ENCODE measurements around the gene MINDY4. TPM values are rescaled to one million over a fixed set of nuclear protein-coding genes. Genes with fewer than 3 reads are reported as not detected.

Gene MINDY4
- total RNA-seq, 1 donor from 2014 or later, result 5.3 TPM

GRCh38 chr7:30757342-30757692 lies 13.9 kb upstream of the MINDY4 start:
- peaks cover 9% of the 10 kb centered on the region for H3K27me3 ChIP-seq (ENCODE audit: control insufficient read depth, insufficient read depth, low read length)
- no peak for TF ChIP-seq CTCF (IDR thresholded peaks at IDR 0.05; ENCODE audit: insufficient read depth, low read length, poor library complexity, severe bottlenecking)
- no peak overlapping the region for H3K4me3 ChIP-seq (ENCODE audit: low read depth, low read length)
- no peak for DNase-seq (ENCODE audit: low read depth)
- no peaks in the 10 kb centered on the region for H3K36me3 ChIP-seq (ENCODE audit: control insufficient read depth, insufficient read depth, low read length)

GRCh38 chr7:30760514-30761213 lies 10.6 kb upstream of the MINDY4 start:
- no peak for DNase-seq (ENCODE audit: low read depth)
- Histone ChIP-seq H3K4me3 (ENCODE audit: low read depth, low read length) (no peak overlapping the region), H3K27me3 (ENCODE audit: control insufficient read depth, insufficient read depth, low read length) (peaks cover 6% of the 10 kb centered on the region), H3K36me3 (ENCODE audit: control insufficient read depth, insufficient read depth, low read length) (no peaks in the 10 kb centered on the region)
- no peak for TF ChIP-seq CTCF (IDR thresholded peaks at IDR 0.05; ENCODE audit: insufficient read depth, low read length, poor library complexity, severe bottlenecking)

GRCh38 chr7:30761214-30762156 lies 9.7 kb upstream of the MINDY4 start:
- TF ChIP-seq CTCF (IDR thresholded peaks at IDR 0.05; ENCODE audit: insufficient read depth, low read length, poor library complexity, severe bottlenecking), result no peak
- DNase-seq (ENCODE audit: low read depth), result no peak
- H3K36me3 ChIP-seq (ENCODE audit: control insufficient read depth, insufficient read depth, low read length), result no peaks in the 10 kb centered on the region
- peaks cover 6% of the 10 kb centered on the region for H3K27me3 ChIP-seq (ENCODE audit: control insufficient read depth, insufficient read depth, low read length)
- H3K4me3 ChIP-seq (ENCODE audit: low read depth, low read length), result no peak overlapping the region

- no peak overlapping the region for H3K4me3 ChIP-seq (ENCODE audit: low read depth, low read length)
- no peak for TF ChIP-seq CTCF (IDR thresholded peaks at IDR 0.05; ENCODE audit: insufficient read depth, low read length, poor library complexity, severe bottlenecking)
- no peaks in the 10 kb centered on the region for H3K27me3 ChIP-seq (ENCODE audit: control insufficient read depth, insufficient read depth, low read length)
- no peak for DNase-seq (ENCODE audit: low read depth)
- H3K36me3 ChIP-seq (ENCODE audit: control insufficient read depth, insufficient read depth, low read length), result no peaks in the 10 kb centered on the region
Measured at GRCh38 chr7:30764030-30764975, 6.9 kb upstream of the MINDY4 start.

- no peak for TF ChIP-seq CTCF (IDR thresholded peaks at IDR 0.05; ENCODE audit: insufficient read depth, low read length, poor library complexity, severe bottlenecking)
- no peaks in the 10 kb centered on the region for H3K27me3 ChIP-seq (ENCODE audit: control insufficient read depth, insufficient read depth, low read length)
Measured at GRCh38 chr7:30765408-30765807, 5.8 kb upstream of the MINDY4 start.

More at GRCh38 chr7:30765408-30765807, 5.8 kb upstream of the MINDY4 start:
- Histone ChIP-seq H3K4me3 (ENCODE audit: low read depth, low read length) (no peak overlapping the region), H3K36me3 (ENCODE audit: control insufficient read depth, insufficient read depth, low read length) (no peaks in the 10 kb centered on the region)
- DNase-seq (ENCODE audit: low read depth), result no peak
